ENCODE results near the gene DIAPH3.

DNA sequence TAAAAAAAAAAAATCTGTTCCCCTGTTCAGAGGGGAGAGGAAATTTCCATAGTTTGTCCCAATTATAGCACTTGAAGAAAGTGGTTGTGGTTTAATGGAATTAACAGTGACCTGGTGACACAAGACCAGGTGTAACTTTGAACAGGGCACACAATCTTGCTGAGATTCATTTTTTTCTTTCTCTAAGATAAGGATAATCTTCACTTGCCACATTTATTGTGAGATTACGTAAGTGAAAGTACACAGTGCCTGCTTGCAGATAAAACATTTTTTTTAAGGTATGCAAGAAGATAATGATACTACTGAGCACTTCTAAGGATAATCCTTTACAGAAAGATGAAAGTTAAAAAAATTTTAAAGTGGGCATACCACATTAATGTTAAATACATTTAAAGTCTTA lies 448.1 kb downstream of the DIAPH3 start:
- no peak for TF ChIP-seq EP300 (IDR thresholded peaks at IDR 0.05)
- TF ChIP-seq POLR2A (IDR thresholded peaks at IDR 0.05): no peak
- TF ChIP-seq POLR2AphosphoS5 (IDR thresholded peaks at IDR 0.05): no peak
- TF ChIP-seq CTCF (IDR thresholded peaks at IDR 0.05): no peak

Data from sigmoid colon (tissue), 4 donors.